OCI-LY7 (cell line): ENCODE measurements around the gene MYMX.

Experiments
- CTCF ChIP-seq: fragments of 200-600 bp; sonication (generic); conservative IDR thresholded peaks from 2 replicates; pipeline ENCODE4 v1.5.1; 2014; ENCODE audit warnings: mild to moderate bottlenecking, antibody characterized with exemption, low read length, moderate library complexity, mixed read lengths
- EZH2phosphoT487 ChIP-seq: fragments of 200-600 bp; sonication (generic); IDR thresholded peaks from 2 replicates; pipeline ENCODE4 v1.6.1; 2018; ENCODE audit warnings: low read depth, borderline replicate concordance, mild to moderate bottlenecking, mixed run types, antibody characterized with exemption, low read length, moderate library complexity, mixed read lengths

GRCh38 chr6:44255105-44255808 lies 38.5 kb downstream of the MYMX start:
- TF ChIP-seq CTCF (no peak), EZH2phosphoT487 (no peak)
